PFSK-1 (cell line): ENCODE measurements around the gene NME3.

Source experiments
- FOXP2 ChIP-seq: optimal IDR thresholded peaks from 2 replicates; pipeline ENCODE3; 2011; ENCODE audit warnings: borderline replicate concordance, control low read depth, inconsistent platforms; ENCODE audit not compliant: insufficient read depth; ENCODE audit errors: extremely low read length, extremely low read depth
- POLR2AphosphoS5 ChIP-seq: IDR thresholded peaks from 2 replicates; pipeline ENCODE4 v1.6.1; 2012; ENCODE audit warnings: low read depth, mild to moderate bottlenecking, control low read depth, low read length, moderate library complexity
- REST ChIP-seq, 2 experiments: IDR thresholded peaks; 2 replicates each; pipeline versions ENCODE4 v1.6.1 to v1.8.0; 2011 to 2012; ENCODE audit warnings: low read depth in 2 of 2, low read length in 2 of 2, control low read depth in 1 of 2, inconsistent platforms in 1 of 2, mild to moderate bottlenecking in 1 of 2, moderate library complexity in 1 of 2; ENCODE audit not compliant: insufficient read depth in 1 of 2
- SIN3A ChIP-seq: IDR thresholded peaks from 2 replicates; pipeline ENCODE4 v1.6.1; 2012; ENCODE audit warnings: mild to moderate bottlenecking, low read length, moderate library complexity, borderline replicate concordance; ENCODE audit not compliant: insufficient read depth
- TAF1 ChIP-seq: IDR thresholded peaks from 2 replicates; pipeline ENCODE4 v1.6.1; 2012; ENCODE audit warnings: low read length, control low read depth, borderline replicate concordance; ENCODE audit not compliant: insufficient read depth

Gene NME3

DNA sequence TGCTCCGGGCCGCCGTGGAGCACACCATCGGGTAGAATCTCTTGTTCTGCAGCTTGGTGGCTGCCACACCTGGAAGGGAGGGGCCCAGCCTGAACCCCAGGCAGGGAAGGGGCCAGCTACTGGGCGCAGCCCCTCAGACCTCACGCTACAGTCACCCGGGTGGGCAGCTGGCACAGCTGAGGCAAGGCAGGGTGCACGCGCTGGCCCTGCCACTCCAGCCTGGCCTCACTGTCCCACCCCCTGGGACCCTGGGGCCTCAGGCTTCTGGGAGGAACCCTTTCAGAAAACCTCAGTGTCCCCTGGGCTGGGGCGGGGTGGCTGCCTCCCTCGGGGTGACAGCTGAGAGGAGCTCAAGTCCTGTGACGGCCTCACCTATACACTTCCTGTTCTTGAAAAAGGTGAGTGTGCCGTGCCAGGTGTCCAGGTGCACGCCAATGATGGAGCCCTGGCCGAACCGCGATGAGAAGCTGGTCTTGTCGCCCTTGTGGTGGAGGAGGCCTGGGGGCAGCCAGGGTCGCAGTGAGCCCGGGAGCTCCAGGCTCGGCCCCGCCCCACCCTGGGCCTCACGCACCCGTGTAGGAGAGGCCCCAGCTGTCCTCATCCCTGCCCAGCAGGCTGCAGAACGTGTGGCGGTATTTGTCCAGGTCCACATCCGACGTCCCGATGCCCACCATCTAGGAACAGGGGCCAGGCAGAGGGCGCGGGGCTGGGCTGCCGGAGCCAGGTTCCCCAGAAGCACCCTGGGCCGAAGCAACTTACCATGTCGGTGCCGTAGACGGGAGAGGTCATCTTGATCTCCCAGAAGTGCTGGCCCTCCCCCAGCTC is 6.2 kb upstream of the NME3 start:
- TF ChIP-seq TAF1 (no peak), SIN3A (no peak), REST (IDR thresholded peaks at IDR 0.05; ENCODE audit: insufficient read depth in 1 of 2, low read depth in 2 of 2, low read length in 2 of 2) (no peak), POLR2AphosphoS5 (no peak; the same call in 1 of the 2 replicates), FOXP2 (no peak)

- no peak for TF ChIP-seq TAF1
- TF ChIP-seq POLR2AphosphoS5, result peak; percentile 16; the same call in 1 of the 2 replicates
Measured at GRCh38 chr16:1776991-1777374, 5.6 kb upstream of the NME3 start.

GRCh38 chr16:1776672-1776955 is 5.3 kb upstream of the NME3 start:
- TF ChIP-seq REST (IDR thresholded peaks at IDR 0.05; ENCODE audit: insufficient read depth in 1 of 2, low read depth in 2 of 2, low read length in 2 of 2), result no peak
- TF ChIP-seq SIN3A, result no peak
- no peak for TF ChIP-seq TAF1
- no peak for TF ChIP-seq POLR2AphosphoS5
- no peak for TF ChIP-seq FOXP2

GRCh38 chr16:1775846-1776671 is 4.7 kb upstream of the NME3 start:
- TF ChIP-seq FOXP2 (no peak), SIN3A (no peak), REST (IDR thresholded peaks at IDR 0.05; ENCODE audit: insufficient read depth in 1 of 2, low read depth in 2 of 2, low read length in 2 of 2) (no peak), POLR2AphosphoS5 (no peak), TAF1 (no peak)

GRCh38 chr16:1775006-1775845 is 3.9 kb upstream of the NME3 start:
- TF ChIP-seq SIN3A, result no peak
- TF ChIP-seq POLR2AphosphoS5, result no peak
- TF ChIP-seq REST (IDR thresholded peaks at IDR 0.05; ENCODE audit: insufficient read depth in 1 of 2, low read depth in 2 of 2, low read length in 2 of 2), result no peak
- no peak for TF ChIP-seq TAF1
- TF ChIP-seq FOXP2, result no peak
